Measurements from ENCODE around the gene RGS16.
"Not testable (repeated sequence)": the region's sequence is repeated elsewhere in the genome, so short reads cannot be mapped to it uniquely, and the experiment has no call there.

The RGS16 gene, protein sequence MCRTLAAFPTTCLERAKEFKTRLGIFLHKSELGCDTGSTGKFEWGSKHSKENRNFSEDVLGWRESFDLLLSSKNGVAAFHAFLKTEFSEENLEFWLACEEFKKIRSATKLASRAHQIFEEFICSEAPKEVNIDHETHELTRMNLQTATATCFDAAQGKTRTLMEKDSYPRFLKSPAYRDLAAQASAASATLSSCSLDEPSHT

DNA sequence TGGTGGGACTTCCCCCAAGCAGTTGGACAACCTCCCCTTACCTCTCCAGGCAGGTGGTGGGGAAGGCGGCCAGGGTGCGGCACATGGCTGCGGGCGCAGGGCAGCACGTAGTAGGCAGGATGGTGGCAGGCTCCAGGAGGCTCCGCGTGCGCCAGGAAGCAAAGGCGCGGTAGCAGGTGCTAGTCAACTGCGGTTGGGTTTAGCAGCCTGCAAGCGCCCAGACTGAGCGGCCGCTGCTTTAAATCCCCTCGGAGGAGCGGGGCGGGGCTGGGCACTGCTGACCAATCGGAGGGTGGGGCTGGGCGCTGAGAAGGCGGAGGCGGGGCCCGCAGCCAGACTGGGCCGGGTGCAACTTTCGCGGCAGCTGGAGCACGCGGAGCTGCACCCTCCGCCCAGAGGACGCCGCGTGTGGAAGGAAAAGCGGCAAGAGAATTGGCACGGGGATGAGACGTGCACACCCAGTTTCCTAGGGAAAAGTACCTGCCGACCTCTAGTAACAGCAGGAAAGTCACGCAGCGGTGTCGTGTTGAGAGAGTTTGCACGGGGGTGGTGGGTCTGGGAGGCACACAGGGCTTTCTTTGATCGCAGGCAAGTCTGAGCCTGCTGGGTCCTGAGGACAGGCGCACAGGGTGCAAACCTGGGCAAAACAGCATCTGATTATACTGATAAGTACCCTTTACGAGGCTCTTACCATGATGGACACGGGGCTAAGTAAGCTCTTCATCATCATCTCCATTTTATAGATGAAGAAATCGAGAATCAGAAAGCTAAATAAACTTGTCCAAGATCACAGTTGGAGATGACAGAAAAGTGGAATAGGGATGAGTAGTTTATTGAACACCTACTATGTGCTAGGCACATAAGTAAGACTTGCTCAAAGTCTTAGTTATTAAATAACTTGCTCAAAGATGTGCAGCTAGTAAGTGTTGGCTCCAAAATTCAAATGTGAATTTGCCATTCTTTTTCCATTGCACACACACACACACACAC, at the start of gene RGS16:
RGS16 (minus strand) TSS at position 215 of the 990 bp plus-strand sequence; CDS start at position 85, 130 bp downstream.
- DNase-seq (ENCODE audit: low read depth), result no peak

DNA sequence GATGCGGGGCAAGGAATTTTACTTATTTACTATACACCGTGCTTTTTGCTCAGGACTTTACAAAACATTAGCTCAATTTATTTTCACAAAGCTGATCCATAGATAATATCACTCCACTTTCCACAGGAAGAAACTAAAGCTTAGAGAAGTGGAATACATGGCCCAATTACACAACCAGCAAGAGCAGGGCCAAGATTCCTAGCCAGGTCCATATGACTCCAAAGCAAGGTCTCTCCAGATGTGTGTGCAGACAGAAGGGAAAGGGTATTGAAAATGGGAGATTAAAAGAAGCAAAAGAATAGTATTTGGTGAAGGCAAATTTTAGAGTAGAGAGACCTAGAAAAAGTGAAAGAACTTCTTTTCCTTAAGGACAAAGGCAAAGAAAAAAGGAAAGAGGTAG, 49.8 kb upstream of the RGS16 start:
- no peak for DNase-seq (ENCODE audit: low read depth)

DNA sequence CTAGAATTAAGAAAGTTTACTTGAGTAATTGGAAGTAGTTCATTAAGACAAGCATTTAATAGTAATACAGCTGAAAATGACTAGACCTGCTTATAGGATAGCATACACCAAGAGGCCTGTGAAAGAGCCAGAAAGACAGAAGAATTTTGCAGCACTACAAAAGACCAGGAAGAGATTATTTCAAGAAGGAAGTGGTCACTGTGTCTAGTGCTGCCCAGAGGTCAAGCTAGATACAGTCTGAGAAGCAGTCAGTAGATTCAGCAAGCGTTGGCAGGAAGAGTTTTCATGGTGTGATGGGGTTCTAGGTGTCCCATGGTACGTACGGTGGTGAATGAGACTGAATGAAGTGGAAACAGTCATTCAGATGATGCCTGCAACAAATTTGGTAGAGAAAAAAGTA, 48.7 kb upstream of the RGS16 start:
- DNase-seq (ENCODE audit: low read depth), result no peak

DNA sequence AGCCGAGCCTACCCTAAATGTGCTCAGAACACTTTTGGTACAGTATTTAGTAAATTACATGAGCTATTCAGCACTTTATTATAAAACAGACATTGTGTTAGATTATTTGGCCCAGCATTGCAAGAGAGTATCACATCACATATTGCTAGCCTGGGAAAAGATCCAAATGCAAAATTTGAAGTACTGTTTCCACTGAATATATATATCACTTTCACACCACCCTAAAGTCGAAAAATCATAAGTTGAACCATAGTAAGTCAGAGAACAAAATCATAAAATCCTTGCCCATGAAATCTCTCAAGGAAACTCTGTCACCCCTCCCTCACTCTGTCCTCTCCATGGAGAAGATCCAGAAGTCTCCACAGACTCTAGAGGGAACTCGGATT, 47.1 kb upstream of the RGS16 start:
- DNase-seq (ENCODE audit: low read depth), result no peak

DNA sequence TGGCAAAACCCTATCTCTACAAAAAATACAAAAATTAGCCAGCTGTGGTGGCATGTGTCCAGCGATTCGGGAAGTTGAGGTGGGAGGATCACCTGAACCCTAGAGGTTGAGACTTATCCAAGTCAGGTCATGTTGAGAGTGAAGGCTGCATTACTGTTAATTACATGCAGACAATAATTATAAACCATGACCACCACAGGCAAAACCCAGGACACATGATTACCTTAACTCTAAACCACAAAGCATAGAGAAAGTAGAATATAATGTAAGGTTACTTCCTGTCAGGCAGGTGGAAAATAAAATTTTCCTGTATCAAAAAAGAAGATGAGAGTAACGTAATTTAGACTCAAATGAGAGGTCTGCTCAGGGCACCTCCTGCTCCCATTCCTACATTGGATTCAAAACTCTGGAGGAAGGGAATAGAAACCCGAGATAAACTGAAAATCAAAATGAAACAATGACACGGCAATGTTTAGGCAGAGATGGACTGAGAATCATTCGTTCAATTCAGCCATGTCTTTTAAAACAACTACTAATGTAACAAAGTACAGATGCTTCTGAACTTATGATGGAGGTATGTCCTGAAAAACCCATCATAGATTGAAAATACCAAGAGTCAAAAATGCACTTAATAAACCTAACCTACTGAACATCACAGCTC, 46.6 kb upstream of the RGS16 start:
- no peak for DNase-seq (ENCODE audit: low read depth)

DNA sequence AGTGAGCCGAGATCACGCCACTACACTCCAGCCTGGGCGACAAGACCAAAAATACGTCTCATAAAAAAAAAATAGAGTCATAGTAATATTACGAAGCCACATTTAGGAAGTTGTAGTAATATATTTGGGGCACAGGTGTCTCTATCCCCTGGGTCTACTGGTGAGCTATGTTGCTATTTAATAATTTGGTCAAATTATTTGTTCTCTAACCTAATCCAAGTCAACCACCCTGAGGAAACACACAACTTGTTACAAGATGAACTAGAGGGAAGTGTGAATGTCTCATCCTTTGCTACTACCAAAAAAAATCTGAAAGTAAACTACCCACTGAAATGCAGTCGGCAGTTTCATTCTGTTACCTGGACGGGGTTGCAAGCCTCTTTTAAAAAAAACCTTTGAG, 44.9 kb upstream of the RGS16 start:
- no peak for DNase-seq (ENCODE audit: low read depth)

DNA sequence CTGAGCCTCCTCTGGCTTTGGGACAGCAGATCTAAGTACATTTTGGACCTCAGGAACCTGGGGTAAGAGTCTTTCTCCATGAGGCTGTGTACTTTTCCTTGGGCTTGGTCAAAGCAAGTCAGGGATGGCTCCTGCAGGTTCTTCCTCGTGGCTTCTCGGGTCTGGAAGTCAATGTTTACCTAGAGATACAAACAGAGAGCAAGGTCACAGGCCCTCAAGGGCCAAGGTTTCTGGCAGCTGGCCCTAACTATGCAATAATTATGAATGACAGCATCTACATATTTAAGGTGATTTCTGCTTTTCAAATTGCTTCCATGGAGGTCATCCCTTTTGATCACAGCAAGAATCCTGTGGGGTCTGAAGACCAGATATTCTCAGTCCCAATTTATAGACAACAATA, 42.5 kb upstream of the RGS16 start:
- no peak for DNase-seq (ENCODE audit: low read depth)

DNA sequence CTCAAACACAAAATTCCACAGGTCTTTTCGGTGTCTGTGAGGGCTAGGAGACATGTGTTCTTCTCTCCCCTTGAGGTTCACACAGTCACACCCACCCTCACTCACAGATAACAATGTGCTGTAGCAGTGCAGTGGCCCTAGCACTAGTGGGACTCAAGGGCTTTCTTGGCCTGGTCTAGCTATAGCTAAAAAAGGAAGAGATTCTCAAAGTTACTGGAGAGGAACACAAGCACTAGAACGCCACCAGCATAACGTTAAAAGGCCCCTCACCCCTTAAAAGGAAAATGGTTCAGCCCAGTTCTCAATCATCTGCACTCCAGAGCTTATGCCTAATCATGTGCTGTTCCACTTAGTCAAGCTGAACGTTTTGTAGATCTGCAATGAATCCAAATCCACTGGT, 40.7 kb upstream of the RGS16 start:
- no peak for DNase-seq (ENCODE audit: low read depth)

DNA sequence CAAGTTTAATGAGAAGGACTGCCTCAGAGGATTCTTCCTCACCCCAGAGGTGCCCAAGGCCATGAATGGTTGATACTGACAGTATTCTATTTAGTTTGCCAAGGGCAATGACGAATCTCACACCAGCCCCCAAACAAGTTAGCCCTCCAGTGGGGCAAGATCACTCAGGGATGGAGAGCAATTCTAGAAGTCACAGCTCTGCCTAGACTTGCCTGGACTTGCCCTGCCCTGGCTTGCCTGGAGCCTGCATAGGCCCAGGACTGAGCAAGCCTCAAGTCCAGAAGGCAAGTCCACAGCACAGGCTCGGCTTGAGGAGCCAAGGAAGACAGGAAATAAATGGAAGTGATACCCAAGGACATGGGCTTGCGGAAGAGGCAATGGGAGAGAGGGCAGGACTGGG, 39.5 kb upstream of the RGS16 start:
- no peak for DNase-seq (ENCODE audit: low read depth)

DNA sequence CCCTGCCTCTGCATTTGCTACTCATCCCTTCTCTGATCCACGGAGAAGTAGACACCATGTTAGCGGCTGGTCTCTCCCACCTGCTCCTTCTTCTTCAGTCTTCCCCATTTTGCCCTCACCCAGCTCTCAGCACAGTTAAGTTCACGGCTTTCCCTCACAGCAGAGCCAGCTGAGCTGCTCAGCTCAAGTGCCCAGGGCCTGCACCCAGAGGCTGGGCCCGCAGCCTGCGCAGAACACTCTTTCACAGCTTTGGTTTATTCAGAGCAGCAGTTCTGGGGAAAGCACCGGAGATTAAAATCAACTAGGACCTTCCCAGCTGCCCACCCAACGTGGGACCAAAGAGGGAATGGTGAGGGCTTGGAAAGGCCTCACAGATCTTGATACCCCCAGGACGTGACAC, 38.3 kb upstream of the RGS16 start:
- no peak for DNase-seq (ENCODE audit: low read depth)

DNA sequence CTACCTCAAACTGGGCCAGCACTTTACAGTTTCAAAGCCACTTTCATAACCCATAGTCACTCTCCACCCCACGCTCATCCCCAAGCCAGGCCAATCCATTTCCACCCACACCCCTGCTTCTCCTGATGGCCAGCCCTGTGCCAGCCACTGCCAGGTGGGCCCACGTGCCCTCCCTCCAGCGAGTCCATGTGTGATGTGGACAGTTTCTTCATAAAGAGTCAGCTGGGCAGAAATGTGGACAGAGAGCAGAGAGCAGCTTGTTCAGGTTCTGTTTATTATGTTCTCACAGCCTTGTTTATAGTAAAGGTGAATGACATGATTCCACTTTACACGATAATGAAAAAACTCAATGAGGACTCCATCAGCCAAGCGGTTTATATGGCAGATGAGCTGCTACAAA, 37.4 kb upstream of the RGS16 start:
- DNase-seq (ENCODE audit: low read depth), result no peak

DNA sequence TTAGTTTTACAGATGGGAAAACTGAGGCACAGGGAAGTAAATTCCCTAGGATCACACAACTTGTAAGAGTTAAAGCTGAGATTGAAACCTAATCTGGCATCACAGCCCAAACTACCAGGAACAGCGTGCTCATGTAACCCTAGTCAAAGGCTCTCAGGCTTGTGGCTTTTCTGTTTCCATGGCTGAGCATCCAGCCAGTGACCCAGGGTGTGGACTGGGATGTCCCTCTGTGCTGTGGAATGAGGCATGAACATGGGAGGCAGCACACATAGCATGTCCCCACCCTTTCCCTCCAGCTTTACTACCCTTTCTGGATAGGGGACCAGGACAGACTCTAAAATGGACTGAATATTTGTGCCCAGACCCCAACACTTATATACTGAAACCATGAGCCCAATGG, 35.1 kb upstream of the RGS16 start:
- no peak for DNase-seq (ENCODE audit: low read depth)

DNA sequence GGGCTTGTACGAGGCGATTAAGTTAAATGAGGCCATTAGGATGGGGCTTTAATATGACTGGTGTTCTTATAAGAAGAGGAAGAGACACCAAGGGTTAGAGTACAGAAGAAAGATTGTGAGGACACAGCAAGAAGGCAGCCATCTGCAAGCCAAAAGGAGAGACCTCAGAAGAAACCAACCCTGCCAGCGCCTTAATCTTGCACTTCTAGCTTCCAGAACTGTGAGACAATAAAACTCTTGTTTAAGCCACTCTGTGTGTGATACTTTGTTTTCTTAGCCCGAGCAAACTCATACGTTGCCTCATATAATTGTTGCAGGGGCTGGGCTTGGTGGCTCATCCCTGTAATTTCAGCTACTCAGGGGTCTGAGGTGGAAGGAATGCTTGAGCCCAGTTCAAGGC, 33.6 kb upstream of the RGS16 start:
- no peak for DNase-seq (ENCODE audit: low read depth)

DNA sequence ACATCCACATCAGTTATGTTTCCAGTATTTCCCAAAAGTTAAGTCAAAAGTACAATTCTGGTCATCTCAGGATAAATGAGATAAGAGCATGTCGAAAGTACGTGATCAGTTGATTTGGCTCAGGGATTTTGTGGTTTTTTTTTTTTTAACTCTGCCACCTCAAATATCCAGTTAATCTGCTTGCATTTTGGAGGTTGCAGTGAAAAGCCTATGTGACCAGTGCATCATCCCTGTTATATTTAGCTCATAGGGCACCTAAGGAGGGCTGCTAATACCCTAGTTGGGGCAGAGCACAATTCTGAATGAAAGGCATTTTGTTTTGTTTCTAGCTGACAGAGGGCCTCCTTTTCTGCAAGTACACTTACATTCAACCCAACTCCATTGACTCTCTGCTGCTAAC, 31.7 kb upstream of the RGS16 start:
- DNase-seq (ENCODE audit: low read depth), result no peak

DNA sequence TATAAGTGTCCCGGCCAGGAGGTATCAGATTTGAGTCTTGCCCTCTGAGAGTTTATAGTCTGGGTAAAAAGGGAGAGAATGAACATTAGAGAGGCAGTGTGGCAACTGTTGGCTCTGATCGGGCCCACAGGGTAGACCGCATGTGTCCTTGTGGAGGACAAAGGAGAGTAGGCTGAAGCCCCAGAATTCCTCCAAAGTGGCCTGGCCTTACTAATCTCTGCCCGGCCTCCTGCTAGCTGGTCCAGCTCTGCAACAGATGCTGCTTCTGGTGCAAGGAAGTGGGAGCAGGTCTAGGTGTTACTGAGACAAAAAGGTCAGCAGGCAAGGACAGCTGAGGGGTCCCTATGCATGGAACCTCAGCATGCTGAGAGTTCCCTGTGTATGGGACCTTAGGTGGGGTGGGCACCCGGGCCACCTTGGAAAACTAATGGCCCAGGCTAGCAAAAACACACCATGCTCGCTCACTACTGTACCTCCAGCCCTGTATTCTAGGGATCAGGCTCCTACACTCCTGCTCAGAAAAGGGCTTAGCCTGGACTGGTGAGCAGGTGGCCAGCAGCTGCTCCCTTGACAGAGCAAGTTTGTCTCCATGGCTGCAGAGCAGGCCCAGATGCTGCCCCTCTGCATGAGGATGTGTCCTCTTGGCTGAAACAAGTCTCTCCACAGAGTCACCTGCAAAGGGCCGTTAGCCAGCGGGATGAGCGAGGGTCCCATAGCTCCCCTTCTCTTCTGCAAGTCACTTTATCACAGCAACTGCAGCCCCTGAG, 30.3 kb upstream of the RGS16 start:
- no peak for DNase-seq (ENCODE audit: low read depth)

DNA sequence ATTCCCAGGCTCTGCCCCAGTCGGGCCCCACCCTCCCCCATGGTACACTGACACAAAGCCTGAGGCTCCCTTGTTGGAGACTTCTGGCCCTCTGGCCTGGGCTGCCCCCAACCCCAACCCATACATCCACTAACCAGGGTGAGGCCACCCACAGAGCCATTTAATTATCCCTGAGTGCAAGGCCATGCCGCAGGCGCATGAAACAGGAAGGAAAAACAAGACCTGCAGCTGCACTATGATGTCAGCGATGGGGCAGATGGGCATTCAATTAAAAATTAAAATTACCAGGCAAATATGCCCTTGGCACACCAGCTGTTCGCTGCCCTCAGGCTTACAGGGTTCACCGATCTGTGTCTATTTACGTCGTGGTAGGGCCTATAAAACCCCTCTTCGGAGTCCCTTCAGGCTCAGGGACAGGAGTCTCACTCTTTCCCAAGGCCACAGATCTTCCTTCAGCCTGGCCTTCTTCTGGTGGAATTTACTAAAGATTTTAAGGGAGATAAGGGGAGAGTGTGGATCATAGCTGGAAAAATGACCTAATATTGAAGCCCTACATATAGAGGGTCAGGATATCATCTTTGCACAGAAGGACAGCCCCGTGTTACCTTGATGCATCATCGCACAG, 29.6 kb upstream of the RGS16 start:
- no peak for DNase-seq (ENCODE audit: low read depth)

DNA sequence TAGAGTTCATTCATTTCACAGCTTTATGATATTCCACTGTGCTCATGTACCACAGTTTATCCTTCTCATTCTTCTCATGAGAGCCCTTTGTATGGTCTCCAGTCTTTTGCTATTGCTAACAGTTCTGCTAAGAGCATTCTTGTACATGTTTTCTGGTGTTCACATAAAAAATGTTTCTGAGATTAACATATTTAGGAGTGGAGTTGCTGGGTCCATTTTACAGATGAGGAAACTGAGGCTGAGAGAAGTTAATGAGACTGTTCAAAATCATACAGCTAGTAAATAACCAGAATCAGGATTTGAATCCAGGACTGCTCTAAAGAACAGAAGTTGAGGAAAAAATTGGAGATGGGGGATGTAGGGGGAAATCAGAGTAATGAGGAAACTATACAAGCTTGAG, 28.8 kb upstream of the RGS16 start:
- no peak for DNase-seq (ENCODE audit: low read depth)

DNA sequence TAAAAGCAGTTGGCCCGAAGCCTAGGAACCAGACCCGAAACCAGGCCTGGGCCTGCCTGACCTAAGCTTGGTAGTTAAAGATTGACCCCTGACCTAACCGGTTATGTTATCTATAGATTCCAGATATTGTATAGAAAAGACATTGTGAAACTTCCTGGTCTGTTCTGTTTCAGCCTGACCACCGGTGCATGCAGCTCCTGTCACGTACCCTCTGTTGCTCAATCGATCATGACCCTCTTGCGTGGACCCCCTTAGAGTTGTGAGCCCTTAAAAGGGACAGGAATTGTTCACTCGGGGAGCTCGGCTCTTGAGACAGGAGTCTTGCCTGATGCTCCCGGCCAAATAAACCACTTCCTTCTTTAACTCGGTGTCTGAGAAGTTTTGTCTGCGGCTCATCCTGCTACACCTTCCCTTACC, 28.3 kb upstream of the RGS16 start:
- not testable (repeated sequence) for DNase-seq (ENCODE audit: low read depth)

DNA sequence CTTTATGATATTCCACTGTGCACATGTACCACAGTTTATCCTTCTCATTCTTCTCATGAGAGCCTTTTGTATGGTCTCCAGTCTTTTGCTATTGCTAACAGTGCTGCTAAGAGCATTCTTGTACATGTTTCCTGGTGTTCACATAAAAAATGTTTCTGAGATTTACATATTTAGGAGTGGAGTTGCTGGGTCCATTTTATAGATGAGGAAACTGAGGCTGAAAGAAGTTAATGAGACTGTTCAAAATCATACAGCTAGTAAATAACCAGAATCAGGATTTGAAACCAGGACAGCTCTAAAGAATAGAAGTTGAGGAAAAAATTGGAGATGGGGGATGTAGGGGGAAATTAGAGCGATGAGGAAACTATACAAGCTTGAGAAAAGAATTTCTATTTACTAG, 27.8 kb upstream of the RGS16 start:
- no peak for DNase-seq (ENCODE audit: low read depth)

DNA sequence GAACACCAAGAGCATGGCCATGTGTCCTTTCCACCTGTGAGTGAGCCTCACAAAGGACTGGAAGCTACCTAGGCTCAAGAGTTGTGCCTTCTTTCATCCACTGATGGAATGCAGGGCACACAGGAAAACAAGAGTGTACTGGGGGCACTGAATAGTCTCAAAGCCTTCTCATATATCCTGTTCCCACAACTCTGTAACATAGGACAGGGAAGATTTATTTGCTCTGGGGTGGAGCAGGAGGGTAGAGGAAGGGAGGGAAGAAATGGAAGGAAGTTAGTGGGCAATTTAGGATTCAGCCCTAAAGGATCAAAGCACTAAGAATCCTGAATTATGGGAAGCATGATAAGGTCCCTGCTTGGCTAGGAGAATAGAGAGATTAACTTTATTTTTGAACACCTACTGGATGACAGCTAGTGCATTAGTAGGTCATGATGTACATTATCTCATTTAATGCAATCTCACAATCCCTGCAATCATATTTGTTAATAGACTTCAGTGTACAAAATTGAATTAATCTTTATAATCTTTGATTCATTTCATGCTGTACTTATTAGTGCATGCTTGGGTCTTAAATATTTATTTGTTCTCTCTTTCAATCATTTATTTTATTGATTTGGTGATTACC, 27.0 kb upstream of the RGS16 start:
- no peak for DNase-seq (ENCODE audit: low read depth)

DNA sequence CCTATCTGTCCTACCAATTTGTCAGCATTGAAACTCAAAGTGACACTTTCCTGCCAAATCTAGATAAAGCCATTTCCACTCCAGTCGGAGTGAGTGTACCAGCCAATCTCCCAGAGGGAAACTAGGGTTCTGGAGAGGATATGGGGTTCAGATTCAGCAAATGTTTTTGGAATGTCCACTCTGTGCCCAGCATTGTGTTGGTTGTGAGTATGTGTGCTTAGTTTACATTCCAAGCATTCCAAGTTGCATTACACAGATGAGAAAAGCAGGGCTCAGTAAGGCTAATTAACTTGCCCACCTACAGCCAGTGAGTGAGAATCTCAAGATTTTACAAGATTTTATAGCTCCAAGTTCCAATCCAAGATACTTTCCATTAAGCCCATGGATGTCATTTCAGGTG, 26.4 kb upstream of the RGS16 start:
- no peak for DNase-seq (ENCODE audit: low read depth)

Data from GM04504 (cell line).